Measurements from ENCODE around the gene PAPLN.

Gene PAPLN

GRCh38 chr14:73252491-73253322 lies 15.4 kb downstream of the PAPLN start:
- H3K4me3 ChIP-seq (ENCODE audit: low read depth, low read length), result no peak overlapping the region
- H3K4me2 ChIP-seq (ENCODE audit: low read length), result no peak overlapping the region
- no peak for TF ChIP-seq CTCF (IDR thresholded peaks at IDR 0.05)
- H3K4me1 ChIP-seq, result no peaks in the 10 kb centered on the region
- H2AFZ ChIP-seq, result no peak overlapping the region
- H3K36me3 ChIP-seq (ENCODE audit: control insufficient read depth, insufficient read depth, low read length), result no peaks in the 10 kb centered on the region
- no peak overlapping the region for H3K9ac ChIP-seq
- no peaks in the 10 kb centered on the region for H3K27me3 ChIP-seq (ENCODE audit: control insufficient read depth, insufficient read depth, low read length)
- H3K27ac ChIP-seq, result no peak overlapping the region
- no peaks in the 10 kb centered on the region for H3K9me3 ChIP-seq (ENCODE audit: control insufficient read depth, low read length)
- no peaks in the 10 kb centered on the region for H3K79me2 ChIP-seq

- Histone ChIP-seq H3K4me1 (no peaks in the 10 kb centered on the region), H3K36me3 (ENCODE audit: control insufficient read depth, insufficient read depth, low read length) (no peaks in the 10 kb centered on the region), H2AFZ (no peak overlapping the region), H3K4me3 (ENCODE audit: low read depth, low read length) (no peak overlapping the region), H3K9me3 (ENCODE audit: control insufficient read depth, low read length) (no peaks in the 10 kb centered on the region), H3K4me2 (ENCODE audit: low read length) (no peak overlapping the region), H3K27me3 (ENCODE audit: control insufficient read depth, insufficient read depth, low read length) (no peaks in the 10 kb centered on the region), H3K79me2 (no peaks in the 10 kb centered on the region), H3K9ac (no peak overlapping the region), H3K27ac (no peak overlapping the region)
- no peak for TF ChIP-seq CTCF (IDR thresholded peaks at IDR 0.05)
These were observed 16.0 kb downstream of the PAPLN start for GRCh38 chr14:73253323-73253610.

- no peaks in the 10 kb centered on the region for H3K27me3 ChIP-seq (ENCODE audit: control insufficient read depth, insufficient read depth, low read length)
- no peak for TF ChIP-seq CTCF (IDR thresholded peaks at IDR 0.05)
- H3K9ac ChIP-seq, result no peak overlapping the region
- H3K36me3 ChIP-seq (ENCODE audit: control insufficient read depth, insufficient read depth, low read length), result no peaks in the 10 kb centered on the region
- no peaks in the 10 kb centered on the region for H3K9me3 ChIP-seq (ENCODE audit: control insufficient read depth, low read length)
- H3K4me2 ChIP-seq (ENCODE audit: low read length), result no peak overlapping the region
- H3K27ac ChIP-seq, result no peak overlapping the region
- no peaks in the 10 kb centered on the region for H3K4me1 ChIP-seq
- H3K79me2 ChIP-seq, result no peaks in the 10 kb centered on the region
- H3K4me3 ChIP-seq (ENCODE audit: low read depth, low read length), result no peak overlapping the region
- no peak overlapping the region for H2AFZ ChIP-seq
These were observed 16.4 kb downstream of the PAPLN start for GRCh38 chr14:73253721-73254120.

- Histone ChIP-seq H3K9ac (no peak overlapping the region), H3K4me3 (ENCODE audit: low read depth, low read length) (no peak overlapping the region), H2AFZ (no peak overlapping the region), H3K27ac (no peak overlapping the region), H3K9me3 (ENCODE audit: control insufficient read depth, low read length) (no peaks in the 10 kb centered on the region), H3K4me1 (no peaks in the 10 kb centered on the region), H3K36me3 (ENCODE audit: control insufficient read depth, insufficient read depth, low read length) (no peaks in the 10 kb centered on the region), H3K4me2 (ENCODE audit: low read length) (no peak overlapping the region), H3K79me2 (no peaks in the 10 kb centered on the region), H3K27me3 (ENCODE audit: control insufficient read depth, insufficient read depth, low read length) (no peaks in the 10 kb centered on the region)
- TF ChIP-seq CTCF (IDR thresholded peaks at IDR 0.05), result no peak
These were observed 17.1 kb downstream of the PAPLN start for GRCh38 chr14:73254247-73255004.
